HG03280 (cell line): ENCODE measurements around the gene UTRN.
A peak's percentile ranks its signal among the peaks of the same experiment; 100 is the strongest.

Source experiments
- ATAC-seq: cut with Tn5 transposase; IDR thresholded peaks from one replicate; pipeline ENCODE4 v1.9.1; 2021; ENCODE audit warnings: mild to moderate bottlenecking, moderate library complexity; ENCODE audit not compliant: unreplicated experiment

Gene UTRN

GRCh38 chr6:144284783-144285547 is at the start of gene UTRN:
TSS of gene UTRN (plus strand) at chr6:144285335. CDS start at chr6:144291829, 6,494 bp downstream.
- ATAC-seq: peak; percentile 62

GRCh38 chr6:144244688-144245087 is 40.4 kb upstream of the UTRN start:
- ATAC-seq: no peak

GRCh38 chr6:144246988-144247387 is 38.1 kb upstream of the UTRN start:
- ATAC-seq: no peak

- ATAC-seq: no peak
Observed at GRCh38 chr6:144248003-144248402, 37.1 kb upstream of the UTRN start.

GRCh38 chr6:144248476-144249301 is 36.4 kb upstream of the UTRN start:
- no peak for ATAC-seq

GRCh38 chr6:144250276-144250675 is 34.9 kb upstream of the UTRN start:
- ATAC-seq: no peak

GRCh38 chr6:144252259-144252658 is 32.9 kb upstream of the UTRN start:
- no peak for ATAC-seq

GRCh38 chr6:144259986-144260385 is 25.1 kb upstream of the UTRN start:
- no peak for ATAC-seq

GRCh38 chr6:144262470-144263369 is 22.4 kb upstream of the UTRN start:
- no peak for ATAC-seq

- no peak for ATAC-seq
Observed at GRCh38 chr6:144263786-144264185, 21.3 kb upstream of the UTRN start.

- ATAC-seq: no peak
Observed at GRCh38 chr6:144264270-144265060, 20.7 kb upstream of the UTRN start.

GRCh38 chr6:144265061-144265357 is 20.1 kb upstream of the UTRN start:
- ATAC-seq: no peak

GRCh38 chr6:144265390-144265789 is 19.7 kb upstream of the UTRN start:
- no peak for ATAC-seq

GRCh38 chr6:144266091-144266649 is 19.0 kb upstream of the UTRN start:
- ATAC-seq: no peak

GRCh38 chr6:144268794-144269349 is 16.3 kb upstream of the UTRN start:
- no peak for ATAC-seq

GRCh38 chr6:144277174-144277573 is 8.0 kb upstream of the UTRN start:
- ATAC-seq: no peak

- no peak for ATAC-seq
Observed at GRCh38 chr6:144277605-144278227, 7.4 kb upstream of the UTRN start.

GRCh38 chr6:144278659-144279314 is 6.3 kb upstream of the UTRN start:
- no peak for ATAC-seq
